Caco-2 (cell line): Measurements from ENCODE around the gene TLE5. TPM values are rescaled to one million over a fixed set of nuclear protein-coding genes. Genes with fewer than 3 reads are reported as not detected.

Experiments
- BruUV-seq: library from RNA; stranded (reverse); fragments of 400-500 nt; replicated peaks from 2 replicates; lab custom pipeline; 2021; lab: Mats Ljungman, UMichigan
- CTCF ChIA-PET: fragments of 300-600 bp; sonication (Branson Sonifier 250); formaldehyde crosslinking; loops from one replicate; lab custom pipeline; 2022; ENCODE audit warnings: antibody characterized with exemption; lab: Charles Lee
- POLR2A ChIA-PET: fragments of 300-600 bp; sonication (Branson Sonifier 250); formaldehyde crosslinking; loops from one replicate; lab custom pipeline; 2022; ENCODE audit warnings: antibody characterized with exemption; lab: Charles Lee
- DNase-seq, 2 experiments: peaks; one replicate each; pipeline versions ENCODE4 v3.0.0 to v3.0.0-alpha.2; 2020 to 2022
- H3K27me3 ChIP-seq: replicated peaks from 2 replicates; pipeline ENCODE4 v1.6.0; 2011; ENCODE audit warnings: low read length; ENCODE audit not compliant: control insufficient read depth, insufficient read depth
- H3K36me3 ChIP-seq: 2 replicates; pipeline ENCODE4 v1.5.1; 2011; ENCODE audit warnings: low read length; ENCODE audit not compliant: control insufficient read depth, insufficient read depth
- H3K4me1 ChIP-seq: fragments of 250-450 bp; sonication (Bioruptor Pico); 2 replicates; pipeline ENCODE4 v1.5.1; 2020; ENCODE audit warnings: mild to moderate bottlenecking
- H3K4me3 ChIP-seq: 2 replicates; pipeline ENCODE4 v1.5.1; 2011; ENCODE audit warnings: low read depth, mild to moderate bottlenecking, control low read depth, low read length
- H3K9me3 ChIP-seq: fragments of 250-450 bp; sonication (Bioruptor Pico); 2 replicates; pipeline ENCODE4 v1.5.1; 2020; ENCODE audit warnings: mild to moderate bottlenecking, moderate library complexity
- H3K27ac Mint-ChIP-seq: one replicate; pipeline ENCODE4 v1.8.0; 2022; ENCODE audit warnings: mixed read lengths; ENCODE audit not compliant: unreplicated experiment
- H3K27me3 Mint-ChIP-seq: one replicate; pipeline ENCODE4 v1.8.0; 2022; ENCODE audit warnings: mixed read lengths; ENCODE audit not compliant: insufficient read depth, unreplicated experiment
- H3K36me3 Mint-ChIP-seq: one replicate; pipeline ENCODE4 v1.8.0; 2022; ENCODE audit warnings: mild to moderate bottlenecking, mixed read lengths; ENCODE audit not compliant: insufficient read depth, unreplicated experiment
- H3K4me1 Mint-ChIP-seq: one replicate; pipeline ENCODE4 v1.8.0; 2022; ENCODE audit warnings: low read depth, mixed read lengths; ENCODE audit not compliant: unreplicated experiment
- H3K4me3 Mint-ChIP-seq: one replicate; pipeline ENCODE4 v1.8.0; 2022; ENCODE audit warnings: mild to moderate bottlenecking, moderate library complexity, mixed read lengths; ENCODE audit not compliant: unreplicated experiment
- H3K9me3 Mint-ChIP-seq: one replicate; pipeline ENCODE4 v1.8.0; 2022; ENCODE audit warnings: mixed read lengths; ENCODE audit not compliant: unreplicated experiment
- intact Hi-C: fragments of 100-400 bp; cut with micrococcal nuclease; formaldehyde crosslinking; loops from one replicate; pipeline ENCODE4 v1.10.0; 2022; ENCODE audit not compliant: unreplicated experiment
- total RNA-seq: library from RNA; stranded (reverse); gene quantifications from 2 replicates; pipeline ENCODE4 v1.2.3, GENCODE V29; 2022
- TF ChIP-seq, protein P1 (sequence below), 2 experiments: fragments of 200-600 bp in 1 of 2; IDR thresholded peaks; 1 replicate in 1 of 2; 2 replicates in 1 of 2; pipeline versions ENCODE4 v1.5.1 to v1.8.0; 2011 to 2022; ENCODE audit warnings: antibody characterized with exemption in 1 of 2, control low read depth in 1 of 2, inconsistent platforms in 1 of 2, low read depth in 1 of 2, low read length in 1 of 2, mild to moderate bottlenecking in 1 of 2, moderate library complexity in 1 of 2; ENCODE audit not compliant: insufficient read depth in 1 of 2, severe bottlenecking in 1 of 2, unreplicated experiment in 1 of 2

TLE5 gene
- total RNA-seq, 1 experiment from 2014 or later: 132 TPM

- no peak for DNase-seq
- no peak overlapping the region for H3K4me3 ChIP-seq
- Mint-ChIP-seq H3K4me1 (peaks cover 2% of the 10 kb centered on the region), H3K27ac (no peak overlapping the region), H3K27me3 (no peaks in the 10 kb centered on the region), H3K36me3 (no peaks in the 10 kb centered on the region), H3K4me3 (no peak overlapping the region), H3K9me3 (no peaks in the 10 kb centered on the region)
- TF ChIP-seq, protein P1, sequence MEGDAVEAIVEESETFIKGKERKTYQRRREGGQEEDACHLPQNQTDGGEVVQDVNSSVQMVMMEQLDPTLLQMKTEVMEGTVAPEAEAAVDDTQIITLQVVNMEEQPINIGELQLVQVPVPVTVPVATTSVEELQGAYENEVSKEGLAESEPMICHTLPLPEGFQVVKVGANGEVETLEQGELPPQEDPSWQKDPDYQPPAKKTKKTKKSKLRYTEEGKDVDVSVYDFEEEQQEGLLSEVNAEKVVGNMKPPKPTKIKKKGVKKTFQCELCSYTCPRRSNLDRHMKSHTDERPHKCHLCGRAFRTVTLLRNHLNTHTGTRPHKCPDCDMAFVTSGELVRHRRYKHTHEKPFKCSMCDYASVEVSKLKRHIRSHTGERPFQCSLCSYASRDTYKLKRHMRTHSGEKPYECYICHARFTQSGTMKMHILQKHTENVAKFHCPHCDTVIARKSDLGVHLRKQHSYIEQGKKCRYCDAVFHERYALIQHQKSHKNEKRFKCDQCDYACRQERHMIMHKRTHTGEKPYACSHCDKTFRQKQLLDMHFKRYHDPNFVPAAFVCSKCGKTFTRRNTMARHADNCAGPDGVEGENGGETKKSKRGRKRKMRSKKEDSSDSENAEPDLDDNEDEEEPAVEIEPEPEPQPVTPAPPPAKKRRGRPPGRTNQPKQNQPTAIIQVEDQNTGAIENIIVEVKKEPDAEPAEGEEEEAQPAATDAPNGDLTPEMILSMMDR (IDR thresholded peaks at IDR 0.05; ENCODE audit: insufficient read depth in 1 of 2, low read depth in 1 of 2, low read length in 1 of 2, severe bottlenecking in 1 of 2, unreplicated experiment in 1 of 2): no peak
- CTCF ChIA-PET: interaction anchor here (0.9 kb wide), 1 partner anchor 96 kb away, joined by 3 read pairs; no protein-coding TSS in a partner anchor
- H3K4me1 ChIP-seq: peaks cover 5% of the 10 kb centered on the region
- intact Hi-C loops: loop anchor here (10.0 kb wide), 1 partner anchor 113 kb away; no protein-coding TSS in a partner anchor
- H3K9me3 ChIP-seq: no peaks in the 10 kb centered on the region
- POLR2A ChIA-PET: interaction anchor here (1.1 kb wide), 1 partner anchor 117 kb away, joined by 3 read pairs; no protein-coding TSS in a partner anchor
- BruUV-seq: no TSS peak
- no peaks in the 10 kb centered on the region for H3K36me3 ChIP-seq
- H3K27me3 ChIP-seq: no peaks in the 10 kb centered on the region
Measured at GRCh38 chr19:3068071-3068470, 5.8 kb upstream of the TLE5 start.

DNA sequence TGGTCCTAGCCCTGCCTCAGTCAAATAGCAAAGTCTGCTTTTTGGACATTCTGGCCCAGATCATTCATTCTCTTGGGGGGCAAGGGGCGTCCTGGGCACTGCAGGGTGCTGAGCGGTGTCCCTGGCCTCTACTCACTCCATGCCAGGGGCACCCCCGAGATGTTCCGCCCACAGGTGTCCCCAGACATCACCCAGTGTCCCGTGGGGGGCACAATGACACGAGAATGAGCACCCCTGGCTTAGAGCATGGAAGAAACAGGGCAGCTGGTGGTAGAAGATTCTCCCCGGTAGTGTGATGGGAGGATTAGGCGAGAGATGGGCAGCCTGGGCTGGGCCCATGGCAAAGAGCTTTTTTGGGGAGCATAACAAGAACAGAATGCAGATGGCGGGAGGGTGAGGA lies 5.3 kb upstream of the TLE5 start:
- ChIA-PET CTCF (no interaction called here), POLR2A (interaction anchor here (1.1 kb wide), 1 partner anchor 117 kb away, joined by 3 read pairs; no protein-coding TSS in a partner anchor)
- no TSS peak for BruUV-seq
- intact Hi-C loops: loop anchor here (10.0 kb wide), 1 partner anchor 113 kb away; no protein-coding TSS in a partner anchor
- no peak for DNase-seq
- H3K4me3 Mint-ChIP-seq: no peak overlapping the region
- H3K9me3 ChIP-seq: no peaks in the 10 kb centered on the region
- TF ChIP-seq, protein P1 (IDR thresholded peaks at IDR 0.05; ENCODE audit: insufficient read depth in 1 of 2, low read depth in 1 of 2, low read length in 1 of 2, severe bottlenecking in 1 of 2, unreplicated experiment in 1 of 2): no peak
- H3K27ac Mint-ChIP-seq: no peak overlapping the region
- no peaks in the 10 kb centered on the region for H3K9me3 Mint-ChIP-seq
- H3K27me3 Mint-ChIP-seq: no peaks in the 10 kb centered on the region
- H3K36me3 ChIP-seq: no peaks in the 10 kb centered on the region
- no peak overlapping the region for H3K4me3 ChIP-seq
- H3K4me1 Mint-ChIP-seq: peaks cover 6% of the 10 kb centered on the region
- H3K4me1 ChIP-seq: peaks cover 5% of the 10 kb centered on the region
- no peaks in the 10 kb centered on the region for H3K36me3 Mint-ChIP-seq
- no peaks in the 10 kb centered on the region for H3K27me3 ChIP-seq

DNA sequence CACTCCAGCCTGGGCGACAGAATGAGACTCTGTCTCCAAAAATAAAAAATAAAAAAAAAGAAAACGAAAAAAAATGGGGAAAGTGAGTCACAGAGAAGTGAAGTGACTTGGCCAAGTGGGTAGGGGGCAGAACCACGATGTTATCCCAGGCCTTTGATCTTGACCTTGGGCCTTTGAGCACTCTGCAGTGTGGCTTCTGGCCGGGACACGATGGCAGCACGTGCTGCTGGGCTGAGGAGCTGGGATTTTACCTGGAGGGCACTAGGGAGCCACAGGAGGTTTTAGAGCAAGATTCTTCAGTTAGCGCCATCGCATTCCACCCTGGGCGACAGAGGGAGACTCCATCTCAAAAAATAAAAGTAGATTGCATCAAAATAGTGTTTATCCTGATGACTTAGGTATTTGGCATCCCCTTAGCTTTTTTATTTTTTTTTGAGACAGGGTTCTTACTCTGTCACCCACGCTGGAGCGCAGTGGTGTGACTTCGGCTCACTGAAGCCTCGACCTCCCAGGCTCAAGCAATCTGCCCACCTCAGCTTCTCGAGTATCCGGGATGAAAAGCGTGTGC lies 4.3 kb upstream of the TLE5 start:
- H3K9me3 Mint-ChIP-seq: no peaks in the 10 kb centered on the region
- H3K4me3 Mint-ChIP-seq: no peak overlapping the region
- no peak overlapping the region for H3K27ac Mint-ChIP-seq
- intact Hi-C loops: loop anchor here (10.0 kb wide), 1 partner anchor 112 kb away; no protein-coding TSS in a partner anchor
- H3K4me1 Mint-ChIP-seq: peaks cover 6% of the 10 kb centered on the region
- ChIA-PET CTCF (no interaction called here), POLR2A (interaction anchor here (0.6 kb wide), 1 partner anchor 13 kb away, joined by 4 read pairs; no protein-coding TSS in a partner anchor)
- Histone ChIP-seq H3K4me3 (no peak overlapping the region), H3K27me3 (no peaks in the 10 kb centered on the region), H3K36me3 (no peaks in the 10 kb centered on the region), H3K4me1 (peaks cover 5% of the 10 kb centered on the region), H3K9me3 (no peaks in the 10 kb centered on the region)
- BruUV-seq: no TSS peak
- TF ChIP-seq, protein P1 (IDR thresholded peaks at IDR 0.05; ENCODE audit: insufficient read depth in 1 of 2, low read depth in 1 of 2, low read length in 1 of 2, severe bottlenecking in 1 of 2, unreplicated experiment in 1 of 2): no peak
- no peaks in the 10 kb centered on the region for H3K27me3 Mint-ChIP-seq
- no peaks in the 10 kb centered on the region for H3K36me3 Mint-ChIP-seq
- DNase-seq: no peak
